Measurements from ENCODE around the gene SLC19A1.
"Not testable (repeated sequence)": the region's sequence is repeated elsewhere in the genome, so short reads cannot be mapped to it uniquely, and the experiment has no call there.

Gene SLC19A1

GRCh38 chr21:45503226-45503625, 39.0 kb downstream of the SLC19A1 start:
- not testable (repeated sequence) for DNase-seq

- no peak for DNase-seq
Observed at GRCh38 chr21:45502600-45502999, 39.6 kb downstream of the SLC19A1 start.

GRCh38 chr21:45502006-45502345, 40.3 kb downstream of the SLC19A1 start:
- DNase-seq = no peak

GRCh38 chr21:45501081-45502005, 40.9 kb downstream of the SLC19A1 start:
- not testable (repeated sequence) for DNase-seq

GRCh38 chr21:45499970-45500577, 42.2 kb downstream of the SLC19A1 start:
- no peak for DNase-seq

GRCh38 chr21:45499201-45499750, 43.0 kb downstream of the SLC19A1 start:
- DNase-seq = no peak

GRCh38 chr21:45498646-45499000, 43.6 kb downstream of the SLC19A1 start:
- no peak for DNase-seq

- no peak for DNase-seq
Observed at GRCh38 chr21:45497846-45498645, 44.2 kb downstream of the SLC19A1 start.

- DNase-seq = no peak
Observed at GRCh38 chr21:45496968-45497845, 45.0 kb downstream of the SLC19A1 start.

GRCh38 chr21:45496151-45496967, 45.9 kb downstream of the SLC19A1 start:
- no peak for DNase-seq

- no peak for DNase-seq
Observed at GRCh38 chr21:45494851-45495680, 47.2 kb downstream of the SLC19A1 start.

GRCh38 chr21:45494135-45494850, 47.9 kb downstream of the SLC19A1 start:
- DNase-seq = no peak

GRCh38 chr21:45493401-45494001, 48.7 kb downstream of the SLC19A1 start:
- no peak for DNase-seq

GRCh38 chr21:45492765-45493164, 49.5 kb downstream of the SLC19A1 start:
- no peak for DNase-seq

GRCh38 chr21:45491623-45492022, 50.6 kb downstream of the SLC19A1 start:
- no peak for DNase-seq

GRCh38 chr21:45491056-45491455, 51.2 kb downstream of the SLC19A1 start:
- no peak for DNase-seq

- DNase-seq = no peak
Observed at GRCh38 chr21:45490049-45490731, 52.0 kb downstream of the SLC19A1 start.

GRCh38 chr21:45489722-45489982, 52.6 kb downstream of the SLC19A1 start:
- DNase-seq = no peak
